ENCODE measurements around the gene NDST1.

NDST1 gene

DNA sequence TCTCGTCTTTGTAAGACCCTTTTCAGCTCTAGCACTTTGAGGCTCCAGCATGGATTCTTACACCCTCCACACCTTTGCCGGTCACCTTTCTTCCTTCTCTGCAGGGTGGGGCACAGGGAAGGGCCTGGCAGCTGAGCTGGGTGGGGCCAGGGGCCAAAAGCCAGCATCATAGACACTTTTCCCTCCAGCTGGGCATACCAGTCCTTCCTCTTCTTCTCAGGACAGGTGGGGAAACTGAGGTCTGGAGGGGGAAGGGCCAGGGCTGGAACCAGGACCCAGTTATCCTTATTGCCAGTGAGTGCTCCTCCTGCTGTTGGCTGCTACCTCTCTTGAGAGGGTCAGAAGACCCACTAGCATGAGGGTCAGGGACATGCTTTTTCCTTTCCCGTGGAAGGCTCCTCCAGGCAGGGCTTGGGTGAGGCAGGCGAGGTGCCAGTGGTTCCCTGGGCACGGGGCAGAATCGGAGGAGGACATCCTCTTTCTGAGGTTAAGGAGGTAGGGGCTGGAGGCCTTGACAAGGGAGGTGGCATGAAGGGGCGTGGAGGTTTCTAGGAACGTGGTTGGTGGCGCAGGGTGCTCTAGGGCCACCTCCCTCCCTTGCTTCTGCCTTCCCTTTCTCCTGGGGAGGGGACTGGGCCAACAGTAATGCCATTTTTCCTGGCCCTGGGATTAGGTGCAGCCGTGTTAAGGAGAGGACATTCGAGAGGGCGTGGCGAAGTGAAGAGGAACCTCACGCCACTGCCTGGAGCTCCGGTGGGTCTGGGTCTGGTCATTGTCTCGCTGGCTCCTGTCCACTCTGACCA lies at the start of gene NDST1:
Gene NDST1 (plus strand): TSS at position 658 of the 803 bp plus-strand sequence. CDS start 13,124 bp downstream, outside the sequence.
- no peaks in the 10 kb centered on the region for H3K36me3 ChIP-seq (ENCODE audit: low read length)
- no peaks in the 10 kb centered on the region for H3F3A ChIP-seq (ENCODE audit: insufficient read depth)
- H3K4me2 ChIP-seq (ENCODE audit: low read depth, low read length, poor library complexity, severe bottlenecking): no peak within 1 kb of the TSS
- no peaks in the 10 kb centered on the region for H3K9me2 ChIP-seq (replicated peaks; ENCODE audit: insufficient read depth, low read length)
- H3K79me2 ChIP-seq (ENCODE audit: insufficient read depth, low read length): no peaks in the 10 kb centered on the region
- no peak within 1 kb of the TSS for H2AFZ ChIP-seq (ENCODE audit: low read depth, low read length, severe bottlenecking)
- H3K4me3 ChIP-seq (ENCODE audit: insufficient read depth, low read length, poor library complexity, severe bottlenecking): no peak within 1 kb of the TSS
- no peaks in the 10 kb centered on the region for H3K27me3 ChIP-seq (ENCODE audit: low read length)
- no peaks in the 10 kb centered on the region for H3K9me3 ChIP-seq (ENCODE audit: insufficient read depth, low read length)
- TF ChIP-seq, protein P1, sequence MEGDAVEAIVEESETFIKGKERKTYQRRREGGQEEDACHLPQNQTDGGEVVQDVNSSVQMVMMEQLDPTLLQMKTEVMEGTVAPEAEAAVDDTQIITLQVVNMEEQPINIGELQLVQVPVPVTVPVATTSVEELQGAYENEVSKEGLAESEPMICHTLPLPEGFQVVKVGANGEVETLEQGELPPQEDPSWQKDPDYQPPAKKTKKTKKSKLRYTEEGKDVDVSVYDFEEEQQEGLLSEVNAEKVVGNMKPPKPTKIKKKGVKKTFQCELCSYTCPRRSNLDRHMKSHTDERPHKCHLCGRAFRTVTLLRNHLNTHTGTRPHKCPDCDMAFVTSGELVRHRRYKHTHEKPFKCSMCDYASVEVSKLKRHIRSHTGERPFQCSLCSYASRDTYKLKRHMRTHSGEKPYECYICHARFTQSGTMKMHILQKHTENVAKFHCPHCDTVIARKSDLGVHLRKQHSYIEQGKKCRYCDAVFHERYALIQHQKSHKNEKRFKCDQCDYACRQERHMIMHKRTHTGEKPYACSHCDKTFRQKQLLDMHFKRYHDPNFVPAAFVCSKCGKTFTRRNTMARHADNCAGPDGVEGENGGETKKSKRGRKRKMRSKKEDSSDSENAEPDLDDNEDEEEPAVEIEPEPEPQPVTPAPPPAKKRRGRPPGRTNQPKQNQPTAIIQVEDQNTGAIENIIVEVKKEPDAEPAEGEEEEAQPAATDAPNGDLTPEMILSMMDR (IDR thresholded peaks at IDR 0.05; ENCODE audit: insufficient read depth, low read length, poor library complexity, severe bottlenecking): no peak
- TF ChIP-seq EZH2phosphoT487 (conservative IDR thresholded peaks at IDR 0.05; ENCODE audit: low read length): no peak
- H3K9ac ChIP-seq (ENCODE audit: low read length): no peak within 1 kb of the TSS
- H3K27ac ChIP-seq (ENCODE audit: low read depth, low read length): no peak within 1 kb of the TSS
- no peaks in the 10 kb centered on the region for H4K20me1 ChIP-seq (ENCODE audit: low read depth, low read length)

DNA sequence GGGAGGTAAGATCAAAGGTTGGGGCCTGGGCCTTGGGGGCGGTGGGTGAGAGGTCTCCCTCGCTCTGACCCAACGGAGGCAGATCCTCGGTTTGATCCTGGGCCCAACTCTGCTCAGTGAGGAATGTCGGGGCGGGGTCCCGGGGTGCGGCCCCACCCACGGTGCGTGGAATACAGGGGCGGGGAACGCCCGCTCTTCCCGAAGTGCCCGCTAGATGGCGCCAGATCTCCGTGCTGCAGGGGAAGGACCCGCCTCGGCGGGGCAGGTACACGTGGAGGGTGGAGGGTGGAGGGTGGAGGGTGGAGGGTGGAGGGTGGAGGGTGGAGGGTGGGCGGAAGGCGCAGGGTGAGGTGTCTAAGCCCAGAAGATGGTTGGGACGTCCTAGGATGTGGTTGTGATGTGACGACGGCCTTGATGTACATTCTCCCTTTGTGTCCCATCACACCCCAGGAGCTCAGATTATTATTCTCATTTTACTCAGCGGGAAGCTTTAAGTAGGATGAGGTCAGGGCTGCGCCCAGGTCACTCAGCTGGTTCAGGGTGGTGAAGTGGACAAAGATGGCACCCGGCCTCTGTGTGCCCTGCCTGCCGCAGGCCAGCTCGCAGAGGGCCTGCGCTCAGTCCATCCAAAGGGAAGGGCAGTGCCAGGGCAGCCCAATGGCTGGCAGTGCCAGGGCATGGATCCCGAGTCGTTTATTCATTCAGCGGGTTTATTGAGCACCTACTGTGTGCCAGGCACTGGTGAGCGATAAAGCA lies 49.0 kb upstream of the NDST1 start:
- Histone ChIP-seq H3K9me2 (replicated peaks; ENCODE audit: insufficient read depth, low read length) (no peaks in the 10 kb centered on the region), H3F3A (ENCODE audit: insufficient read depth) (0 out of 2 replicates have a peak, but pooled peaks cover 3% of the 10 kb centered on the region), H3K9ac (ENCODE audit: low read length) (peak overlapping the region; percentile 14; the same call in 1 of the 2 replicates), H3K27me3 (ENCODE audit: low read length) (no peaks in the 10 kb centered on the region), H3K4me3 (ENCODE audit: insufficient read depth, low read length, poor library complexity, severe bottlenecking) (no peak overlapping the region), H3K36me3 (ENCODE audit: low read length) (no peaks in the 10 kb centered on the region), H3K4me2 (ENCODE audit: low read depth, low read length, poor library complexity, severe bottlenecking) (peak overlapping the region; percentile 55), H2AFZ (ENCODE audit: low read depth, low read length, severe bottlenecking) (peak overlapping the region; percentile 69), H3K79me2 (ENCODE audit: insufficient read depth, low read length) (no peaks in the 10 kb centered on the region), H3K9me3 (ENCODE audit: insufficient read depth, low read length) (no peaks in the 10 kb centered on the region), H4K20me1 (ENCODE audit: low read depth, low read length) (no peaks in the 10 kb centered on the region), H3K27ac (ENCODE audit: low read depth, low read length) (no peak overlapping the region)
- no peak for TF ChIP-seq EZH2phosphoT487 (conservative IDR thresholded peaks at IDR 0.05; ENCODE audit: low read length)
- TF ChIP-seq, protein P1 (IDR thresholded peaks at IDR 0.05; ENCODE audit: insufficient read depth, low read length, poor library complexity, severe bottlenecking): peak; percentile 62

DNA sequence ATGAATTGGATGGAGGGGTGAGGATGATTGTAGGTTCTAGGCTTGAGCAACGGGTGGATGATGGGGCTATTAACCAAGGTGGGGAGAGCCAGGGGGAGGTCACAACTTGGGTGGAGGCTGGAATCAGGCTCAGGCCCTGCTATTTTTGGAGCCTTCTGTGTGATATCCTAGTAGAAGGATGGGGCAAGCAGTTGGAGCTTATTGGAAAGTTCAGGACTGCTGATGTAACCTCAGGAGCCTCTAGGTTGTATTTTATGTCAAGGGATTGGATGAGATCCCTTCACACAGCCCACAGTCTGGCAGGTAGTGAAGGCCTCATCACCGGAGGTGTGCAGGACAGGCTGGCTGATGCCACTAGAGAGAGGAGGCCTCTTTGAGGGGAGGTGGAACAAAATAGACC lies 47.1 kb upstream of the NDST1 start:
- peak overlapping the region; percentile 51 for H3K4me2 ChIP-seq (ENCODE audit: low read depth, low read length, poor library complexity, severe bottlenecking)
- peak overlapping the region; percentile 82 for H3K27ac ChIP-seq (ENCODE audit: low read depth, low read length)

More for the DNA sequence above, 47.1 kb upstream of the NDST1 start:
- Histone ChIP-seq H3K36me3 (ENCODE audit: low read length) (no peaks in the 10 kb centered on the region), H3K9me2 (replicated peaks; ENCODE audit: insufficient read depth, low read length) (no peaks in the 10 kb centered on the region), H3K9ac (ENCODE audit: low read length) (peak overlapping the region; percentile 54), H3K9me3 (ENCODE audit: insufficient read depth, low read length) (no peaks in the 10 kb centered on the region), H3K27me3 (ENCODE audit: low read length) (no peaks in the 10 kb centered on the region), H3K4me3 (ENCODE audit: insufficient read depth, low read length, poor library complexity, severe bottlenecking) (peak overlapping the region; percentile 9), H4K20me1 (ENCODE audit: low read depth, low read length) (no peaks in the 10 kb centered on the region), H3F3A (ENCODE audit: insufficient read depth) (0 out of 2 replicates have a peak, but pooled peaks cover 3% of the 10 kb centered on the region), H3K79me2 (ENCODE audit: insufficient read depth, low read length) (no peaks in the 10 kb centered on the region), H2AFZ (ENCODE audit: low read depth, low read length, severe bottlenecking) (peak overlapping the region; percentile 74)
- TF ChIP-seq, protein P1 (IDR thresholded peaks at IDR 0.05; ENCODE audit: insufficient read depth, low read length, poor library complexity, severe bottlenecking): no peak
- no peak for TF ChIP-seq EZH2phosphoT487 (conservative IDR thresholded peaks at IDR 0.05; ENCODE audit: low read length)
